Esophagus squamous epithelium (tissue), 4 donors: ENCODE results near the gene CSNK2A2.

Source experiments
- POLR2A ChIP-seq, 4 donors: fragments of 450-650 bp; IDR thresholded peaks; one replicate each; pipeline ENCODE4 v1.6.1; 2017; ENCODE audit warnings: antibody characterized with exemption in 4 of 4, mild to moderate bottlenecking in 4 of 4, moderate library complexity in 3 of 4
- TF ChIP-seq, protein P1 (sequence below), 6 experiments: fragments of 450-650 bp in 4 of 6; fragments of 200-600 bp in 2 of 6; sonication (generic) in 2 of 6; IDR thresholded peaks; one replicate each; pipeline ENCODE4 v1.5.1; 2016 to 2019; ENCODE audit warnings: antibody characterized with exemption in 6 of 6, mild to moderate bottlenecking in 4 of 6, moderate library complexity in 4 of 6

- TF ChIP-seq, protein P1, sequence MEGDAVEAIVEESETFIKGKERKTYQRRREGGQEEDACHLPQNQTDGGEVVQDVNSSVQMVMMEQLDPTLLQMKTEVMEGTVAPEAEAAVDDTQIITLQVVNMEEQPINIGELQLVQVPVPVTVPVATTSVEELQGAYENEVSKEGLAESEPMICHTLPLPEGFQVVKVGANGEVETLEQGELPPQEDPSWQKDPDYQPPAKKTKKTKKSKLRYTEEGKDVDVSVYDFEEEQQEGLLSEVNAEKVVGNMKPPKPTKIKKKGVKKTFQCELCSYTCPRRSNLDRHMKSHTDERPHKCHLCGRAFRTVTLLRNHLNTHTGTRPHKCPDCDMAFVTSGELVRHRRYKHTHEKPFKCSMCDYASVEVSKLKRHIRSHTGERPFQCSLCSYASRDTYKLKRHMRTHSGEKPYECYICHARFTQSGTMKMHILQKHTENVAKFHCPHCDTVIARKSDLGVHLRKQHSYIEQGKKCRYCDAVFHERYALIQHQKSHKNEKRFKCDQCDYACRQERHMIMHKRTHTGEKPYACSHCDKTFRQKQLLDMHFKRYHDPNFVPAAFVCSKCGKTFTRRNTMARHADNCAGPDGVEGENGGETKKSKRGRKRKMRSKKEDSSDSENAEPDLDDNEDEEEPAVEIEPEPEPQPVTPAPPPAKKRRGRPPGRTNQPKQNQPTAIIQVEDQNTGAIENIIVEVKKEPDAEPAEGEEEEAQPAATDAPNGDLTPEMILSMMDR (IDR thresholded peaks at IDR 0.05), result no peak
- no peak for TF ChIP-seq POLR2A (IDR thresholded peaks at IDR 0.05)
Observed at GRCh38 chr16:58211846-58212245, 13.9 kb upstream of the CSNK2A2 start.
